PC-9 (cell line): ENCODE measurements around the gene ROR2. TPM values are rescaled to one million over a fixed set of nuclear protein-coding genes. Genes with fewer than 3 reads are reported as not detected.

Experiments
- BruUV-seq: library from RNA; stranded (reverse); fragments of 400-500 nt; replicated peaks from 2 replicates; lab custom pipeline; 2021; lab: Mats Ljungman, UMichigan
- CTCF ChIA-PET: fragments of 300-600 bp; sonication (Branson Sonifier 250); formaldehyde crosslinking; loops from one replicate; lab custom pipeline; 2022; ENCODE audit warnings: antibody characterized with exemption; lab: Charles Lee
- POLR2A ChIA-PET: fragments of 300-600 bp; sonication (Branson Sonifier 250); formaldehyde crosslinking; loops from one replicate; lab custom pipeline; 2022; ENCODE audit warnings: antibody characterized with exemption; ENCODE audit not compliant: unreplicated experiment; lab: Charles Lee
- DNase-seq, 2 experiments: peaks; one replicate each; pipeline versions ENCODE4 v3.0.0 to v3.0.0-alpha.2; 2015 to 2022; ENCODE audit warnings: mixed read lengths in 1 of 2
- H2AFZ ChIP-seq: fragments of 200-600 bp; sonication (generic); 2 replicates; pipeline ENCODE4 v1.8.1; 2017; ENCODE audit warnings: antibody characterized with exemption
- H3F3A ChIP-seq: fragments of 200-600 bp; sonication (generic); 2 replicates; pipeline ENCODE4 v1.8.1; 2017; ENCODE audit warnings: antibody characterized with exemption, mild to moderate bottlenecking, low read depth; ENCODE audit not compliant: insufficient read depth
- H3K27ac ChIP-seq: fragments of 200-600 bp; sonication (generic); 2 replicates; pipeline ENCODE4 v1.6.1; 2016; ENCODE audit warnings: mixed run types
- H3K27me3 ChIP-seq: fragments of 200-600 bp; sonication (generic); 2 replicates; pipeline ENCODE4 v1.6.1; 2016; ENCODE audit warnings: low read depth, mixed run types; ENCODE audit not compliant: insufficient read depth
- H3K36me3 ChIP-seq: fragments of 200-600 bp; sonication (generic); 2 replicates; pipeline ENCODE4 v1.6.1; 2016; ENCODE audit warnings: low read depth, mixed run types
- H3K4me1 ChIP-seq: fragments of 200-600 bp; sonication (generic); replicated peaks from 2 replicates; pipeline ENCODE4 v1.6.1; 2016; ENCODE audit warnings: mixed run types; ENCODE audit not compliant: insufficient read depth
- H3K4me2 ChIP-seq: fragments of 200-600 bp; sonication (generic); 2 replicates; pipeline ENCODE4 v1.6.1; 2017; ENCODE audit warnings: mixed run types
- H3K4me3 ChIP-seq: fragments of 200-600 bp; sonication (generic); 2 replicates; pipeline ENCODE4 v1.6.1; 2016; ENCODE audit warnings: mixed run types
- H3K79me2 ChIP-seq: fragments of 200-600 bp; sonication (generic); 2 replicates; pipeline ENCODE4 v1.6.1; 2017; ENCODE audit warnings: low read depth, mixed run types
- H3K9me2 ChIP-seq: fragments of 200-600 bp; sonication (generic); 2 replicates; pipeline ENCODE4 v1.8.1; 2017; ENCODE audit warnings: mild to moderate bottlenecking; ENCODE audit not compliant: insufficient read depth
- H3K9me3 ChIP-seq: fragments of 200-600 bp; sonication (generic); 2 replicates; pipeline ENCODE4 v1.8.1; 2016; ENCODE audit warnings: low read depth; ENCODE audit not compliant: insufficient read depth
- H4K20me1 ChIP-seq: fragments of 200-600 bp; sonication (generic); 2 replicates; pipeline ENCODE4 v1.8.1; 2017; ENCODE audit not compliant: insufficient read depth
- CTCF ChIP-seq: fragments of 200-600 bp; sonication (generic); conservative IDR thresholded peaks from 2 replicates; pipeline ENCODE4 v1.6.1; 2017; ENCODE audit warnings: mixed run types, antibody characterized with exemption, mild to moderate bottlenecking, moderate library complexity
- EZH2 ChIP-seq: fragments of 200-600 bp; sonication (generic); IDR thresholded peaks from 2 replicates; pipeline ENCODE4 v1.8.0; 2017; ENCODE audit warnings: antibody characterized with exemption, low read depth
- intact Hi-C: fragments of 100-400 bp; cut with micrococcal nuclease; formaldehyde crosslinking; loops from one replicate; pipeline ENCODE4 v1.10.0; 2022; ENCODE audit not compliant: unreplicated experiment
- total RNA-seq: library from RNA; stranded (reverse); gene quantifications from 2 replicates; pipeline ENCODE4 v1.2.3, GENCODE V29; 2021

ROR2 gene
- total RNA-seq, 1 experiment from 2014 or later, result not detected

DNA sequence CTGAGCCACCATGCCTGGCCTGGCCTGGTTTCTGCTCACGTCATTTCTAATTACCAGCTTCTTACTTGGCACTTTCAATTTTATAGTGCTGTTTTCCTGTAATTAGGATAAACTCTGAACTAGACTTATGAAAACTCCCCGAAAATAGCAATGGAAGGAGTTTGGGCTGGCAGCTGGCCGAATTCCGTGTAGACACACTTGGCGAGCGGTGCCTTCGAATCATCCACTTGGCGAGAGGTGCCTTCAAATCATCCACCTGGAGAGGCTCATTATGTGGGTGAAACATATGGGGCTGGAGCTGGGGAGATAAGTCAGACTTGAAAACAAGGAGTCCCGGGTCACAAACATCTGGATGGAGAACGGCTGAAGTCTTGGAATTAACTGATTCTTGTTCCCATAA lies 203.7 kb downstream of the ROR2 start:
- H3K27me3 ChIP-seq, result peaks cover 6% of the 10 kb centered on the region; the same call in 1 of the 2 replicates
- no peaks in the 10 kb centered on the region for H3K79me2 ChIP-seq
- no peaks in the 10 kb centered on the region for H3K4me1 ChIP-seq
- H3K4me3 ChIP-seq, result no peak overlapping the region
- H3K36me3 ChIP-seq, result no peaks in the 10 kb centered on the region
- POLR2A ChIA-PET, result no interaction called here
- no peak for TF ChIP-seq CTCF
- TF ChIP-seq EZH2, result no peak
- no peak overlapping the region for H3K27ac ChIP-seq
- no peak for DNase-seq
- no TSS peak for BruUV-seq
- H2AFZ ChIP-seq, result no peak overlapping the region
- CTCF ChIA-PET, result no interaction called here
- H3F3A ChIP-seq, result no peaks in the 10 kb centered on the region
- H3K4me2 ChIP-seq, result no peak overlapping the region
- no peaks in the 10 kb centered on the region for H4K20me1 ChIP-seq
- no peaks in the 10 kb centered on the region for H3K9me2 ChIP-seq
- intact Hi-C loops, result no loop called here
- H3K9me3 ChIP-seq, result no peaks in the 10 kb centered on the region; the same call in 1 of the 2 replicates

- POLR2A ChIA-PET, result no interaction called here
- H4K20me1 ChIP-seq, result no peaks in the 10 kb centered on the region
Observed at GRCh38 chr9:91744114-91744513, 205.9 kb downstream of the ROR2 start.

GRCh38 chr9:91741522-91741921 lies 208.5 kb downstream of the ROR2 start:
- Histone ChIP-seq H3K27me3 (peaks cover 32% of the 10 kb centered on the region; the same call in 1 of the 2 replicates), H3K27ac (no peak overlapping the region), H3K4me1 (no peaks in the 10 kb centered on the region), H3K4me3 (no peak overlapping the region), H3K36me3 (no peaks in the 10 kb centered on the region), H3K9me3 (no peaks in the 10 kb centered on the region; the same call in 1 of the 2 replicates), H3K4me2 (no peak overlapping the region), H4K20me1 (no peaks in the 10 kb centered on the region), H3F3A (no peaks in the 10 kb centered on the region), H2AFZ (no peak overlapping the region), H3K79me2 (no peaks in the 10 kb centered on the region), H3K9me2 (no peaks in the 10 kb centered on the region)
- TF ChIP-seq CTCF, result no peak
- no TSS peak for BruUV-seq
- CTCF ChIA-PET, result no interaction called here
- POLR2A ChIA-PET, result no interaction called here
- intact Hi-C loops, result no loop called here
- no peak for DNase-seq

More at GRCh38 chr9:91744114-91744513, 205.9 kb downstream of the ROR2 start:
- Histone ChIP-seq H3K9me2 (no peaks in the 10 kb centered on the region), H3K36me3 (no peaks in the 10 kb centered on the region), H3K27ac (no peak overlapping the region), H3K4me3 (no peak overlapping the region), H3F3A (no peaks in the 10 kb centered on the region), H3K9me3 (no peaks in the 10 kb centered on the region; the same call in 1 of the 2 replicates), H3K27me3 (peaks cover 8% of the 10 kb centered on the region; the same call in 1 of the 2 replicates), H2AFZ (no peak overlapping the region), H3K79me2 (no peaks in the 10 kb centered on the region), H3K4me2 (no peak overlapping the region), H3K4me1 (no peaks in the 10 kb centered on the region)
- DNase-seq, result no peak
- CTCF ChIA-PET, result no interaction called here
- BruUV-seq, result no TSS peak
- intact Hi-C loops, result no loop called here
- no peak for TF ChIP-seq EZH2
- no peak for TF ChIP-seq CTCF
